NCI-H226 (cell line): ENCODE measurements around the gene MAD1L1.
"Not testable (repeated sequence)": the region's sequence is repeated elsewhere in the genome, so short reads cannot be mapped to it uniquely, and the experiment has no call there.

Experiments used
- DNase-seq: peaks from one replicate; pipeline ENCODE4 v3.0.0-alpha.2; 2015

Gene MAD1L1

DNA sequence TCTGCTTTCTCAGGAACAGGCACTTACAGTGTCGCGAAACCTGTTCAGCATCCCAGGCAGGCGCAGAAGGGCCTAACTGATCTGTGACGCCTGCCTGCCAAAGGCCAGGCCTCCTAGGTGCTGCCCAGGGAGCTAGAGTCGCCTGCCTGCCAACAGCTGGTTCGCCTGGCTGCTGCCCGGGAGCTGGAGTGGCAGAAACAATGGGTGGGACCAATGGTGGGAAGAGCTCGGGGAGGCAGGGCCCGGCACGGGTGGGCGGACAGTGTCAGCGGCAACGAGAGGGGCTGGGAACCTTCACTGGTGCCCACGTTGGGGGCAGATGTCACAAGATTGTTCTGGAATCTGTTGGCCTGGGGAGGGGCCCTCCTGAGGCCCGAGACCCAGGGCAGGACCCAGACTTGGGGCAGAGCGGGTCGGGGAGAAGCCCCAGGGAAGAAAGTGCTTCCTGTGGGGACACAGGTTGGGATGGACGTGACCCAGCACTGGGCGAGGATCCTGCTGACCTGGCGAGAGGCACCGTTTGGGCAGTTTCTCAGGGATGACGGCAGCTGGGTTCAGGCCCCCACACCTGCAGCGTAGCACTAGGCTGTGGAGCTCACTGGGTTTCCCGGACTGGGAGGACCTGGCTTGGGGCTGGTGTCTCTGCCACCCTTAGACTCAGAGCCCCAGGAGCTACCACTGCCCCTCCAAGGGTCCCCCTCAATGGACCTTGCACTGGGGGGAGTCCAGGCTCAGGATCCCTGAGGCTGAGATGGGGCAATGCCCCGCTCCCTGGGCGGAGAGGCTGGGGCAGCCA, 380.8 kb downstream of the MAD1L1 start:
- no peak for DNase-seq

DNA sequence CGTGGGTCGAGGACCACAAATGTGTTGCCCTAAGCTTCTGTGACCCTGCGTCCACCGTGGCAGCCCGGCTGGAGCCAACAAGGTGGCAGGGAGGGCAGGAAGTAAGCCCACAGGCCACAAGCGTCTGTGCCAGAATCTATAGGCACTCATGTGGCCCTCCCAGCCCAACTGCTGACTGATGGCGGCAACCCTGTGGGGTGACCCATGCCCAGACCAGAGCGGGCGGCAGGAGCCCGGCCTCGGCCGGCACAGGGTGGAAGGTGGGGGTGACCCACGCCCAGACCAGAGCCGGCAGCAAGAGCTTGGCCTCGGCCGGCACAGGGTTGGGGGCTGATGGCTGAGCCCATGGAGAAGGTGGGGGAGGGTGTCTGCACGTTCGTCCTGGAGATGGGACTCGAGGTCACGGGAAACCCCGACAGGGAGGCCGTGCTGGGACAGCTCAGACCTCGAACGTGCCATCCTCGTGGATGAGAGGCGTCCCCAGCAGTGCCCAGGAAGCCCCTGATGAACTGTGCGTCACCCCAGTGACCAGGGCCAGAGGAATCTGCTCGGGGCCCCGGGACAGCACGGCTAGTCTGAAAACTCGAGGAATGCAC, 381.7 kb downstream of the MAD1L1 start:
- no peak for DNase-seq

DNA sequence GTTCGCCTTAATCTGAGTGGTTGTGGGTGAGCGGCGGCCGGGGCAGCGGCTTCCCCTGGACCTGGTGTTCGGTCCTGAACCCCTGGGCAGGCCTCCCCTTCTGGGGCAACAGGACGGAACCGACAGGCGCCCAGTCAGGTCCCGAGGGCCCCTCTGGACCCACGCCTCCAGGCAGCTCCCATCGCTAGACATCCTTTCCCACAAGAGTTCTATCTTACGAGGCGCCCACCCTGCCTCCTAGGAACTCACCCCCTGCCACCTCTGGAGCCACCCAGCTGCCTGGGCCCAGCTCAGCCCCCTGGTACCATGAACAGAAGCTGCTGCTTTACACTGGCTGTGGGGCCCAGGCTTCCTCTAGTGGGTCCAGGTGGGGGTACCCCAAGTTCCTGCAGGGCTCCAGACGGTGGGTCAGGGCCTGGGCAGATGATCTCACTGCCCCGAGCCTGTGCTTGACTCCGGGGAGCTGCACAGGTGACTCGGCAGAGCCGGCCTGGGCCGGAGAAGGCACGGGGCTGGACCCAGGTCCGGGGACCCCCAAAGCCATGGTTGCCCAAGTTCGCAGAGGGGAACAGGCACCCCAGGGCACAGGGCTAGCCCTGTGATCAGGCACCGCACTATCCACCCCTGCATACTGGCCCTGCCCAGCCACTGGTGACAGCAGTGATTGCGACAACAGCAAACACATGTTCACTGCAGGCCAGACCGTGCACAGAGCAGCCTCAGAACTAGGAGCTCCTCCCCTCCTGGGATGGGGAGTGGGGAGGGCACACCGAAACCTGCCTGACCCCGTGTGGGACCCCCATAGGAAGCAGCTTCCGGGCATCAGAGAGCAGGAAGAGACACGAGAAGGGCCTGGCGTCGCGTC, 382.4 kb downstream of the MAD1L1 start:
- DNase-seq = no peak

DNA sequence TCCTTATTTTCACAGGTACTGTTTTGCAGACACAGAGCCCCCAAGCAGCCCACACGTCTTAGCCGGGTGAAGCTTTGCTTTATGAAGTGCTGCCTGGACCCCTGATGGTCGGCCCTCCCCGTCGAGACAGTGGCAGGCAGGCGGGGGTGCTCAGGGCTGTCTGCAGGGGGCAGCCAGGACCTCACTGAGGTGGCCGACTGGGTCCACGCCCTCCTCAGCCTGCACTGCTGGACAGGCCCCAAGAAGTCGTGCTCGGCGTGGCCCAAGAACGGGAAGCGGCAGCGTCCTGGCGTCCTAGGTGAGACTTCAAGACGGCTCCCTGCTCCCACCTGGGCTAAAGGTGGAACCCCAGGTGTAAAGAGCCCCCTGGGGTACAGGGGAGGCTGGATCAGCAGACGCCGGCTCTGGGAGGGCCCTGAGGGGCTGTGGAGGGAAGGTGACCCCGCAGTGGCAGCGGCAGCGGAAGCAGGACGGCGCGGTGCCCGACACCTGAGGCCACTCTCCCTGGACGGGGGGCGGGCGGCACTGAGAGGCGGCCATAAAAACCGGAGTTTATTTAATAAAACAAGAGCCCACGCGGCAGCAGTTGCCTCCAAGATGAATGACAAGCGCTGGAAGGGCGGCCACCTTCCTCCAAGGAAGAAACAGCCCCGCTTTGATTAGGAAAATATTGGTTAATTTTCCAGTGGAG, 383.2 kb downstream of the MAD1L1 start:
- DNase-seq = no peak

DNA sequence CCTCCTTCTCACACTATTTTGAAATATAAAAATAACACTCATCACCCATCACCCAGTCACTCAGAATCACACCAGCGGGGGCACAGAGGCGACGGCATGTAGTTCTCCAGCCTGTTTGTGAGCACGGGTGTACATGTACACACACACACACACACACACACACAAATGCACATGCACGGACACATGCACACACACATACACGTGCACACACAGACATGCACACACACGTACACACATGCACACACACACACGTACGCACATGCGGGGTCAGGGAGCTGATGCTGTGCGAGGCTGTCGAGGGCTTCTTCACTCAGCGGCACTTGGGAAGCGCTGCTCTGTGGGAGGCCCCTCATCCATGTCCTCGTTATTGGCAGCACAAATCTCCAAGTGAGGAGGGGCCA, 383.8 kb downstream of the MAD1L1 start:
- DNase-seq = no peak

DNA sequence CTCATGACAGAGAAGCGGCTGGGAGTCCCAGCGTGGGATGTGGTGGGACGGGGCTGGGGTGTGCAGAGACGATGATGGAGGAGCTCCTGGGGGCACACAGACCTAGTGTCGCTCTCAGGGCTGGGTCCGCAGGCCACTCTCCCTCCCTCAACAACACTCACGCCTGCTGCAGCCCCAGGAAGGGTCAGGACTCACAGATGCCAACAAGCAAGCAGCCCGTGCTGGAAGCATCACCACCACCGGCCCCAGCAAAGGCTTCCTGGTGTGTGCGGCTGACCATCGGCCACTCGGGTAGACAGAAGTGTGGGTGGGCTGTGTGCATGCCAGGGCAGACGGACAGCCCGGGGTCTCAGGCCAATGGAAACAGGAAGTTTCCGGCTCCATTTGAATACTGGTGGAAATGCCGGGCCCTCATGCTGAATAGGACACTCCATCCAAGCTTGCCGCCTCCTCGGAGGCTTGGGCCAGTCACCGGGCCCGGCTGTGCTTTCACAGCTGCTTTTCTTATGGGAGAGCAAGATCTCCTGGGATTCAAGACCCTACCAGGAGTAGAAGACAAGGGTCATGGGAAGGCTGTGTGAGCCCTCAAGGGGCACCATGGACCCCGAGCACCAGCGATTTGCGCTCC, 384.6 kb downstream of the MAD1L1 start:
- DNase-seq = no peak

DNA sequence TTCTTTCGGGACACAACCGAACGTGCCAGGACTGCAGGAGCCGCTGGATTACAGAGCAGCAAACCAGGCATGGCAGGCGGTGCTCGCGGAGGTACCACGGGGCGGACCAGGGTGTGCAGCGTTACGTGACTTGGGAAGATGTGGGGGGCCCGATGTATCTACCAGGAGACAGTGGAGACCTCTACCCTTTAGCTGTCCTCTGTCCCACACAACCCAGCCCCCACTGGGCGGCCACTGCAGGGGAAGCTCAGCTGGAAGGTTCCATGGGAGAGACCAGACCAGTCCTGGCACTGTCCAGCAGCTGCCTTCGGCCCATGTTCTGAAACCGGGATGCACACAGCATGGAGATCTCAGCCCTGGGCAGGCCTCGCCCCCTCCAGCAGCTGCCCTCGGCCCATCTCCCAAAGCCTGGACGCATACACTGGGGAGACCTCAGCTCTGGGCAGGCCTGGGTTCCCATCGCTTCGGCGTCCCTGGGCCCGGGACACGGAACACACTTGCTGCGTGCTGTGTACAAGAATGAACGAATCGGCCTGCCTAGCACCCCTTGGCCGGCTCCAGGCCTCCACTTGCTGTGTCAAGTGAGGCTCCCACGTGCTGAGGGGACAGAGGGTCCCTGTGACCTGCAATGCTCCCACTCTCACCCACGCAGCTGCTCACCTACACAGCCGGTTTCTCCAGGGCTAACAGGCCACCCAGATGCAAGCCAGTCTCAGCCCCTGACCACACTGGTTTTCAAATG, 385.3 kb downstream of the MAD1L1 start:
- DNase-seq = no peak

DNA sequence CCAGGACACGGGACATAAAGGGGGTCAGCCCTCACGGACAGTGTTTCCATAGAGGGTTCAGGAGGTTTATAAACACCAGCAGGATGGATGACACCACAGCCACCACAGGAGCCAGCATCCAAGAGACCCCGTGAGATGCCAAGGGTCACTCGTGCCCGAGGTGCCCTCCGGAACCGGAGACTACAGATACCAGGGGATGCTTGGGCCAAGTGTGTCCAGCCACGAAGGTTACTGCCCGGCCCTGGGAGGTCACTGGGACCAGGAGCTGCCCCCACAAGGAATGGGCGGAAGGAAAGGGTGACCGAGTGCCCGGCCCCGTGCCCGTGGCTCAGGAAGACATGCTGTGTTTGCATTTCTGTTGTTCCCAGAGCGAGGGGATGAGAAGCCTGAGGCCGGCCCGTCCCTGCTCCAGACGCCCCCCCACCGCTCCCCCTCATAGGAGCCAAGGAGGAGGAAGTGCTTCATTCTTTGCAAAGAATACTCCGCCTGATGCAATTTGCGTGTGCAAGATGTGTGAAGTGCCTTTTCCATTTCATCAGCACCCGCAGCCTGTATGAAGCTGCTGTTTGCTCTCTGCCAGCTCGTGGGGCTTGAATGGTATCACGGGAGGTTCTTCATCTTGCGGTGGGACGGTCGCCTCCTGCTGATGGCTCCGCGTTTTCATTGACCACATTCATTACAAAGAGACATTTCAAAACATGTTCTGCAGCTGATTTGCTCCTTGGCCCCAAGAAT, 386.2 kb downstream of the MAD1L1 start:
- DNase-seq = no peak

DNA sequence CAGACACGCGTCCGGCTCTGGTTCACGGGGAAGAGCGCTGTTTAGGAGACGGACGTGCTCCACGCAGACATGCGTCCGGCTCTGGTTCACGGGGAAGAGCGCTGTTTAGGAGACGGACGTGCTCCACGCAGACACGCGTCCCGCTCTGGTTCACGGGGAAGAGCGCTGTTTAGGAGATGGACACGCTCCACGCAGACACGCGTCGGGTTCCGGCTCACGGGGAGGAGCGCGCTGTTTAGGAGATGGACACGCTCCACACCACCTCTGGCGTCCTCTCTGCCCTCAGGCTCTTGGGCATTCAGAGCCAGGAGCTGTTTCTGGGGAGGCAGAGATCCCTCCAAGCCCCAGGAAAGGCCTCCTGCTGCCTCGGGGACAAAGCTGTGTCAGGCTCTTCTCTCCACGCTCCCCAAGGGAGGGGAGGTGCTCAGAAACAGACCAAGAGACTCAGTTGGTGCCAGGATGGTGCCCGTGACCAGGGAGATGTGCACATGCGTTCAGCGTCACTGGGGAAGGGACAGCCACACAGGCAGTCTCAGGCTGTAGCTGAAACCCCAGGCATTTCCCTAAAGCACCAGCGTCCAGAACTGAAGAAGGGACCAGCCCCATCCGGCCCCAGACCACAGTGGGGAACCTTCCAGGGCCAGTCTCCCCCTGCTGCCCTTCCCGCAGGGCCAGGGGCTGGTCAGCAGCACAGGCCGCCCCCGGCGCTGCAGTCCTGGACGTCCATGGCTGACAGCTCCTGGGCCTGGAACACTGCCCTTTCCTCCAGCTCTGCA, 387.0 kb downstream of the MAD1L1 start:
- DNase-seq = no peak

DNA sequence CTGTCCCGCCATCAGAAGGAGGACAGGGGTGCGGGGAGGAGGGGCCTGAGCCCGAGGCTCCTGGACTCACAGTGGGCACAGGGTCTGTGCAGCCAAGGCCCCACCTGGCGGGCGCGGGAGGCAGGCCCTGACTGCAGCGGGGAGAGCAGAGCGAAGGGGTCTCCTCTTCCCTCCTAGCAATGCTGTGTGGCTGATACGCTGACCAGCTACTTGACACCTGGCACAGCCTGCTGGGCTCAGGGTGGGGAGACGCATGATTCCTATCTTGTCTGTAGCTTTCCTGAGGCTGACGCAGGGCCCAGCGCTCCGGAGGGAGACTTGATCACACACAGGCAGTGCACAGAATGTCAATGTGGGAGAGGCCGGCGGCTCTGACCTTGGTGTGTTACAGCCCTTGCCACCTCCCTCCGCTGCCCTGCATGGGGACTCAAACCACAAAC, 387.8 kb downstream of the MAD1L1 start:
- DNase-seq = no peak

DNA sequence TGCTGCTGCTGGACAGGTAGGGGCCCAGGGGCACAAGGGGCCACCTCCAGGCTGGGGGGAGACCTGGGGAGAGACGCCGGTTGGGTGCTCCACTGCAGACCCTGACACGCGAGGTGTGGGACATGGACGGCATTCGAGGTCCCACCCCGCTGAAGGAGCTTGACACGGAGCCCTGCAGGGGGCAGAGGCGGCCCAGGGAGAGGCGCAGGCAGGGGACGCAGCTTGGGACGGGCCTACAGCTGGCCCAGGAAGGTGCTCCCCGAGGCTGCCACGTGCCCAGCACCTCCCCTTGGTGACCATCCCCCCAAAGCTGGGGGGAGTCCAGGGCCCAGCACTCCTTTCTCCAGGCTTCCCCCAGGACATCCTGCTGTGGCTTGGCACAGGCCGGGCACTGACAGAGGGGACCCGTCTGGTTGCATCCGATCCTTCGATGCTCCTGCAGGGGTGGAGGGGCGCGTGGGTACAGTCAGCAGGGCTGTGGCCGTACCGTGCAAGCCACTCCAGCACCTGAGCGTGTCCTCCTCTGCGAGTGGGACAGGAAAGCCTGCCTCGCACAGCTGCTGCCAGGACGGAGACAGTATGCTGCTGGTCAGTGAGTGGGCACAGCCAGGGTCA, 388.3 kb downstream of the MAD1L1 start:
- DNase-seq = no peak

DNA sequence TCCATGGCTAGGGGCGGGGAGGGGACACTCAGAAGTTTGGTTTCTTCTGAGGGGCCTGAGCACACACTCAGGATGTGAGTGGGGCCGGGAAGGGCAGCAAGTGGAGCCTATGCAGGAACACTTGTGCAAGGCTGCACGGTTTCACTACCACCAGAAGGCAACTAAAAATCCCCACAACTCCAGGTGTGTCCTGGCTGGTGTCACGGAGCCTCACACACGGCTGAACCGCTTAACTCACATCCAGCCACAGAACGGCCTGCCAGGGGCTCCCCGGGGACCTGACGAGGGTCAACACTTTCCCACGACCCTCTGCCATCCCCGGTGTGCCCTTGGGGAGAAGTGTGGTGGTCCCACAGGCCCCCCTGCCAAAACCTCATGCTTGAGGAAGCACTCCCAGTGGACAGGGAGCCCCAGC, 388.8 kb downstream of the MAD1L1 start:
- DNase-seq = no peak

DNA sequence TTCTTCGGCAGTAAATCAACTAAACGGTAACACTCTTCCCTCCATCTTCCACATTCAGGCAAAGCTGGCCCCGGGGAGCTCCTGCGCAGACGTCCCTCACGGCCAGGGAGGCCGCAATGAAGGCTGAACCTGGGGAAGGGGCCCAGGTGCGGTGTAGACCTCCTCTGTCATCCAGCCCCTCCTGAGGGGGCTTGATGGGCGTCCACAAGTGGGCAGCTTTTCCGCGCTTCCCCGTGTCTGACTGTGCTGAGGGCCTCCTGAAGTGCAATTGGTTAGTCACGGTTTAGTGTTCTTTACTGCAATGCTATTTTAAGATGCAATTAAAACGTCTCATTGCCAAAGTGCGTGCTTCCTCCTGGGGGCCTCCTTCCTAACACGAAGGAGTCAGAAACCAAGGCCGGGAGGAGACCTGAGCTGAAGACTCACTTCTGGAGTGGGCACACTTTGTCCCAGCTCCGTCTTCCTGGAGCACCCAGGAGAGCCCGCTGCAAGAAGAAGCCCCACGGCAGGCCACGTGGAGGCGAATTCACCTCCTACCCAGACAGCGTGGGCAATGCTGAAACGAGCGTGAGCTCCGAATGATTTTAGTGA, 389.4 kb downstream of the MAD1L1 start:
- no peak for DNase-seq

DNA sequence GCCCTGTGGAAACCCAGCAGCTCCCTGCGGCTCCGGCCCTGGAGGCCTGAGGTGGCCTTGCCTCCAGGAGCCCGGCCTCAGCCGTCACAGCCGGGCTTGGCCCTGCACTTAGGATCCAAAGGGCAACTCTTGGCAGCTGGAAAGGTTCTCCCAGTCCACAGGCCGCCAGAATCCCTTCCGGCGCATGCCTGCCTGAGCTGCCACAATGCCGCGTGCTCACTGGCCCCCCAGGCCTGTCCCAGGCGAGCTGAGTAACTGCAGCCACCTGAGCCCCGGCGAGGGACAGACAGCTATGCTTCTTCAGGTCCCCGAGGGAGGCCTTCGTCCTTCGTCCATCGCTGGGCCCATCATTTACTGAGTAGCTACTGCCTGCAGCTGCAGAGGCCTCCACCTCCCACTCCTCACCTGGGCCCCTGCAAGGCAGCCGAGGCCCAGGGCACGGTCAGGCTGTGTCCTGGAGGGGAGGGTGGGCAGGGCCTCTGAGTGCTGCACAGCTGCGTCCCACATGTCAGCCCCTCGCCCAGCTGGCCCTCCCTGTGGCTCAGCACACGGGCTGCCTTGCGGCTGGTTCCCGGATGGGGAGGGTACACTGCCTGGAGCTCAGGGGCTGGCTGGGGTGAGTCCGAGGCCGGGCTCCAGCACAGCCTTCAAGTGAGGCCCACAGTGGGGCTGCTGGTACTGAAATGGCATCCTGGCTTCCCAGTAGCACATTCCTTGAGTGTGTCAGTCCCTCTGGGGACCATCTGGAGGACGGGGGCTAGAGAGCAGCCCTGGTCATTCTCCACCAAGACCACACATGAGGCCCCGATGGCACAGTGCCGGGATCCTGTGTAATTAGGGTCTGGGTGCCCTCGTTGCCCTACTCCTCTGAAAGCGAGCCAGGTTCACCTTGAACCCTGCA, 390.2 kb downstream of the MAD1L1 start:
- DNase-seq = no peak

DNA sequence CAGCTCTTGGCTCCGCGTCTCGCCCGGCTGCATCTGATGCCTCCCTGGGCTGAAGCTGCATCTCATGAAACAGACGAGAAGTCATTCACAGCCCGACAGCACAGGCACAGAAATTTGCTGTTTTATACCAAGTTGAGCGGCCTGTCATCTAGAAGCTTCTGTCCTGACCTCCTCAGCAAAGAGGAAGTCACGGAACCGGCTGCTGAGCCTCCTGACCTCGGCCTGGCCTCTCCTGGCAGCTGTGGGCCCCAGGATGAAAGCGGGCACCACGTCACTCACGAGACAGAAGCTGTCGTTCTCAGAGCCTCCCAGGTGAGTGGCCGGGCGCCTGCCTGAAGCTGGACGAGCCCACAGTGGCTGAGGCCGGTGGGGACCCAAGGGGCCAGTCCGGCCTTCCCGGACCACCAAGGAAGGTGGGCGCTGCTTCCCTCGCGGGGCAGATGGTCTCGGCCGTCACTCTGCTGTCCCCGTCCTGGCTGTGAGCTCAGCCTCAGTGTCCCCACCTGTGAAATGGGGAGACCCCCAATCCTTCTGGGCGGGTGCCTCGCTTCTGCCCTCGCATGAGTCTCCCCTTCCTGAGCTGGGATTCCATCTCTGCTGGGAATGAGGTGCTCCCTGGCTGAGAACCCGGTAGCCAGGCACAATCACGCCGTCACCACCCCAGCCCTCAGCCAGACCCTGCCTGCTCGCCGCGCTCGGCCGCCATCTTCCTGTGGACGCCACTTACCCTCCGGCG, 391.3 kb downstream of the MAD1L1 start:
- not testable (repeated sequence) for DNase-seq

DNA sequence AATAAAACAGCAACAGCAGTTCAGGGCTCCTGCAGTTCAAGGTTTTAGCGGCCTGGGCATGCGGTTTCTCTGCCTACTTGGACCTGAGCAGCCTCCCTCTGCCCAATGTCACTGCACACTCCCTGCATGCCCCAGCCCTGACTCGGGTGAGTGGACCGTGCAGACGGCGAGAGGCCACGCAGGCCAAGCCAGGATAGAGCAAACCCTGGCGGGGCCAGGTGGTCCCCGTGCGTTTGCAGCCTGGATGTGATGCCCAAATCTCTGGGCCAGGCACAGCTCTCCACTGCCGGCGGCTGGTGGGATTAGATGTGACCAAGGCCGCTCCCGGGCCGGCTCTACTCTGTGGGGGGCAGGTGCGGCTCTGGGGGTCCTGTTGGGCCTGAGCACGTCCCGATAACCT, 392.0 kb downstream of the MAD1L1 start:
- DNase-seq = not testable (repeated sequence)

DNA sequence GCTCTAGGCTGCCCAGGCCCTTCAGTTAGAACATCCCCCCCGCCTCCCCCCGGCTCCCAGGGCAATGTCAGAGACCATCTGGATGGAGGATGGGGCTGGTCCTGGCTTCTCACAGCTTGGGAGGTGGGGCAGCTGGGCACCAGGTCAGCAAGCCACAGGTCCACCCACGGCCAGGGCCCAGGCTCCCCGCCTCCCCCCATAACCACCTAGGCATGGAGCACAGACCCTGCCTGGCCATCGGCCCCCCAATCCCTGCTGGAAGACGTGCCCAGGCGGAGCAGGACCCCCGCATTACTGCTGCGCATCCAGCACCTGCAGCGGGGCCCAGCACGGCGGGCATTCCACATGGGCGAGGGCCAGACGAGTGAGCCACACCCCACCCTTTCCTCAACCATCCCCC, 393.0 kb downstream of the MAD1L1 start:
- DNase-seq = no peak
